Uterus (tissue), 4 donors: ENCODE results near the gene CHST9. TPM values are rescaled to one million over a fixed set of nuclear protein-coding genes. Genes with fewer than 3 reads are reported as not detected.

Experiments used
- DNase-seq, 2 donors: peaks; one replicate each; pipeline ENCODE4 v3.0.0-alpha.2; 2019 to 2020
- H3K27ac ChIP-seq, 2 donors: fragments of 200-600 bp; sonication (generic); 1 replicate in 1 of 2; 2 replicates in 1 of 2; pipeline ENCODE4 v1.5.1; 2016 to 2018
- H3K27me3 ChIP-seq, 2 donors: fragments of 200-600 bp; sonication (generic); one replicate each; pipeline ENCODE4 v1.5.1; 2018 to 2019; ENCODE audit warnings: control low read depth in 1 of 2
- H3K36me3 ChIP-seq, 2 donors: fragments of 200-600 bp; sonication (generic); one replicate each; pipeline ENCODE4 v1.5.1; 2019; ENCODE audit warnings: control low read depth in 1 of 2
- H3K4me1 ChIP-seq, 2 donors: fragments of 200-600 bp; sonication (generic); one replicate each; pipeline ENCODE4 v1.5.1; 2018 to 2019; ENCODE audit warnings: control low read depth in 1 of 2
- H3K4me3 ChIP-seq, 2 donors: fragments of 200-600 bp; sonication (generic); 1 replicate in 1 of 2; 2 replicates in 1 of 2; pipeline ENCODE4 v1.5.1; 2018 to 2019; ENCODE audit warnings: mild to moderate bottlenecking in 1 of 2
- H3K9me3 ChIP-seq, 2 donors: fragments of 200-600 bp; sonication (generic); one replicate each; pipeline ENCODE4 v1.5.1; 2019; ENCODE audit warnings: control low read depth in 1 of 2
- POLR2A ChIP-seq, 2 donors: fragments of 450-650 bp; IDR thresholded peaks; one replicate each; pipeline ENCODE4 v1.6.1; 2016; ENCODE audit warnings: antibody characterized with exemption in 2 of 2, mild to moderate bottlenecking in 1 of 2, moderate library complexity in 1 of 2
- intact Hi-C: fragments of 100-400 bp; cut with DNase I; formaldehyde crosslinking; loops from one replicate; pipeline ENCODE4 v1.15.1; 2023; ENCODE audit warnings: low total_unique reads
- total RNA-seq, 4 donors: library from RNA; depleted of rRNA in 3 of 4; stranded (reverse); fragments of >200 nt in 3 of 4; gene quantifications; one replicate each; pipeline versions ENCODE4 v1.1.0 to v1.2.4, GENCODE V29; 2014 to 2023
- TF ChIP-seq, protein P1 (sequence below), 4 experiments: fragments of 200-600 bp in 2 of 4; fragments of 450-650 bp in 2 of 4; sonication (generic) in 2 of 4; IDR thresholded peaks; one replicate each; pipeline ENCODE4 v1.5.1; 2016 to 2019; ENCODE audit warnings: antibody characterized with exemption in 4 of 4, mild to moderate bottlenecking in 2 of 4, moderate library complexity in 1 of 4
- donor health status: DM: yes; HTN: yes; CAD: no.

Gene CHST9
- total RNA-seq, 4 donors from 2014 or later: 0.21 to 3.7 TPM; not detected in 2

GRCh38 chr18:27142891-27143290 lies 42.2 kb downstream of the CHST9 start:
- TF ChIP-seq POLR2A (IDR thresholded peaks at IDR 0.05): no peak
- TF ChIP-seq, protein P1, sequence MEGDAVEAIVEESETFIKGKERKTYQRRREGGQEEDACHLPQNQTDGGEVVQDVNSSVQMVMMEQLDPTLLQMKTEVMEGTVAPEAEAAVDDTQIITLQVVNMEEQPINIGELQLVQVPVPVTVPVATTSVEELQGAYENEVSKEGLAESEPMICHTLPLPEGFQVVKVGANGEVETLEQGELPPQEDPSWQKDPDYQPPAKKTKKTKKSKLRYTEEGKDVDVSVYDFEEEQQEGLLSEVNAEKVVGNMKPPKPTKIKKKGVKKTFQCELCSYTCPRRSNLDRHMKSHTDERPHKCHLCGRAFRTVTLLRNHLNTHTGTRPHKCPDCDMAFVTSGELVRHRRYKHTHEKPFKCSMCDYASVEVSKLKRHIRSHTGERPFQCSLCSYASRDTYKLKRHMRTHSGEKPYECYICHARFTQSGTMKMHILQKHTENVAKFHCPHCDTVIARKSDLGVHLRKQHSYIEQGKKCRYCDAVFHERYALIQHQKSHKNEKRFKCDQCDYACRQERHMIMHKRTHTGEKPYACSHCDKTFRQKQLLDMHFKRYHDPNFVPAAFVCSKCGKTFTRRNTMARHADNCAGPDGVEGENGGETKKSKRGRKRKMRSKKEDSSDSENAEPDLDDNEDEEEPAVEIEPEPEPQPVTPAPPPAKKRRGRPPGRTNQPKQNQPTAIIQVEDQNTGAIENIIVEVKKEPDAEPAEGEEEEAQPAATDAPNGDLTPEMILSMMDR (IDR thresholded peaks at IDR 0.05): no peak
- intact Hi-C loops: no loop called here
- Histone ChIP-seq H3K9me3 (no peaks in the 10 kb centered on the region), H3K36me3 (no peaks in the 10 kb centered on the region), H3K27ac (no peak overlapping the region), H3K4me3 (no peak overlapping the region), H3K27me3 (no peaks in the 10 kb centered on the region), H3K4me1 (no peaks in the 10 kb centered on the region)
- DNase-seq: no peak

DNA sequence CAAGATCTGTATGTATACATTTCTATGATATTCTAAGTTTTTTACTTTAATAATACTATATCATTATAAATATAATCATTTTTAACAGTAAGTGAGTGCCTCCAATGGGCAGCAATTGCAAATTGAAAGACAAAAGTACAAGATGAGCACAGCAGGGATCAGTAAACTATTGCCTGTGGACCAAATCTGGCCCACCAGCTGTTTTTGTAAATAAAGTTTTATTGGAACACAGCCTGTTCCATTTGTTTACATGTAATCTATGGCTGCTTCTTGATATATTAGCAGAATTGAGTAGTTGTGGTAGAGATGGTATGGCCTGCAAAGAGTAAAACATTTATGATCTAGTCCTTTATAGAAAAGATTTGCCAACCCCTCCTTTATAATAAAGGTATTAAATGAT lies 43.2 kb downstream of the CHST9 start:
- no peak for DNase-seq
- Histone ChIP-seq H3K36me3 (no peaks in the 10 kb centered on the region), H3K4me3 (no peak overlapping the region), H3K9me3 (no peaks in the 10 kb centered on the region), H3K27ac (no peak overlapping the region), H3K27me3 (no peaks in the 10 kb centered on the region), H3K4me1 (no peaks in the 10 kb centered on the region)
- TF ChIP-seq, protein P1 (IDR thresholded peaks at IDR 0.05): no peak
- no peak for TF ChIP-seq POLR2A (IDR thresholded peaks at IDR 0.05)
- intact Hi-C loops: no loop called here

DNA sequence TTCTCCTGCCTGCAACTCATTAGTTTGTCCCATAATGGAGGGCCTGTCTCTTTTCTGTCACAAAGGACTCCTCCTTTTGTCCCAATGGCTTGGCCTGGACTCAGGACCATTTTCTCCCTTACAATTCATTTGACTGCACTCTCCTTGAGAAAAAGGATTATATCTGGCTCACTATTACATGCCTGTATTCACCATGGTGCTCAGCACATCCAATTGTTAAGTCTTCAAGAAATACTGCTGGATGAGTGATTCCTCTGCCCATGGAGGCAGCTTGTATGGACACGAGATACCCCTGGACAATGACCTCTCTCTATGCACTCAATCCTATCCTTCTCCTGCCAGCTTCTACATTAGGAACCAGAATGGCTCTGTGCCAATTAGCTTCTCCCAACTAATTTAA lies 47.0 kb downstream of the CHST9 start:
- Histone ChIP-seq H3K4me1 (no peaks in the 10 kb centered on the region), H3K27me3 (no peaks in the 10 kb centered on the region), H3K9me3 (no peaks in the 10 kb centered on the region), H3K27ac (no peak overlapping the region), H3K36me3 (no peaks in the 10 kb centered on the region), H3K4me3 (no peak overlapping the region)
- no peak for DNase-seq
- TF ChIP-seq, protein P1 (IDR thresholded peaks at IDR 0.05): no peak
- no peak for TF ChIP-seq POLR2A (IDR thresholded peaks at IDR 0.05)
- intact Hi-C loops: no loop called here

DNA sequence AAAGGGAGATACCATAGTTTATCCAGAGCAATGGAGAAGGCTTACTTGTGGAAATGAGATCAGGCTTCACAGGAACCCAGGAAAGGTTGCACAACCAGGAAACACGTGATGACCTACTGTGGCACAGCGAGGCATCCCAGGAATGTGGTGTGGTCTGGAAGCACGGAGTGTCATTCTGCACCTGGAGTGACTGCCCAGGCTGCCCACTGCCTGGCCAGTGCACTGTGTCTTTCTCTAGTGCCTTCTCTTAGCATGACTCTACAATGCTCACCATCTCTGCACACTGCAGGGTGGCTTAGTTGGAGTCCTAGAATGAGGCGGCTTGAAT lies 48.9 kb downstream of the CHST9 start:
- Histone ChIP-seq H3K36me3 (no peaks in the 10 kb centered on the region), H3K4me1 (no peaks in the 10 kb centered on the region), H3K9me3 (no peaks in the 10 kb centered on the region), H3K27me3 (no peaks in the 10 kb centered on the region), H3K4me3 (no peak overlapping the region), H3K27ac (no peak overlapping the region)
- DNase-seq: no peak
- intact Hi-C loops: no loop called here
- TF ChIP-seq, protein P1 (IDR thresholded peaks at IDR 0.05): no peak
- TF ChIP-seq POLR2A (IDR thresholded peaks at IDR 0.05): no peak

DNA sequence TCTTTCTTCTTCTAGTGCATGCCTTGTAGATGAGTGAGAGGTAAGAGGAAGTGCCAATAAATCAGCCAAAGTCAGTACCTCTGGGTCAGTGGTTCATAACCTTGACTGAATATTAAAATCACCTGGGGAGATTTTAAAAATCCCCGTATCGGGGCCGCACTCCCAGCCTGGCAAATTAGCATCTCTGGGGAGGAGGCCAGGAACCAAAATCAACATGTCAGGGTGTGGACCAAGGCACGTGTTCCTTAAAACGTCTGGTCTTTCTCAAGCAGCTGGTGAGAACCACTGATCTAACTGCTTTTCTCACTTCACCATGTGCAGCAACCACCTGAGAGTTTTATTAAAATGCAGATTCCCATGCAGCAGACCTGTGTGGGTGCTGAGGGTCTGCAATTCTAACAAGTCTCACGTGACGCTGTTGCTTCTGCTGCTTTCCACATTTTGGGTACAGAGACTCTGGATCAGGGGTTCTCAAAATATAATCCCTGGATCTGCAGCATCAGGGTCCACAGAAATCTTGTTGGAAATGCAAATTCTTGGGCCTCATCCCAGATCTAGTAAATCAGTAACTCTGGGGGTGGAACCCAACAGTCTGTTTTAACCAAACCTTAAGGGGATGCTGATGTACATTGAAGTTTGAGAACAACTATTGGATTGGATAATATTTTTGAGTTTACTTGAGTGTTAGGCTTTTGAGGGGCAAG lies 49.5 kb downstream of the CHST9 start:
- no peaks in the 10 kb centered on the region for H3K27me3 ChIP-seq
- no peaks in the 10 kb centered on the region for H3K9me3 ChIP-seq
- H3K4me3 ChIP-seq: no peak overlapping the region
- intact Hi-C loops: no loop called here
- H3K4me1 ChIP-seq: no peaks in the 10 kb centered on the region
- DNase-seq: no peak
- TF ChIP-seq POLR2A (IDR thresholded peaks at IDR 0.05): no peak
- TF ChIP-seq, protein P1 (IDR thresholded peaks at IDR 0.05): no peak
- no peaks in the 10 kb centered on the region for H3K36me3 ChIP-seq
- H3K27ac ChIP-seq: no peak overlapping the region
